Vagina (tissue), 2 donors: ENCODE data around the gene TMEM167B.

Experiments
- POLR2A ChIP-seq, 2 donors: fragments of 450-650 bp; IDR thresholded peaks; one replicate each; pipeline ENCODE4 v1.6.1; 2017; ENCODE audit warnings: antibody characterized with exemption in 2 of 2, mild to moderate bottlenecking in 2 of 2, moderate library complexity in 2 of 2
- TF ChIP-seq, protein P1 (sequence below), 3 experiments: fragments of 450-650 bp in 2 of 3; fragments of 200-600 bp in 1 of 3; sonication (generic) in 1 of 3; IDR thresholded peaks; one replicate each; pipeline ENCODE4 v1.5.1; 2017 to 2019; ENCODE audit warnings: antibody characterized with exemption in 3 of 3, mild to moderate bottlenecking in 2 of 3, moderate library complexity in 2 of 3

- no peak for TF ChIP-seq POLR2A (IDR thresholded peaks at IDR 0.05)
- TF ChIP-seq, protein P1, sequence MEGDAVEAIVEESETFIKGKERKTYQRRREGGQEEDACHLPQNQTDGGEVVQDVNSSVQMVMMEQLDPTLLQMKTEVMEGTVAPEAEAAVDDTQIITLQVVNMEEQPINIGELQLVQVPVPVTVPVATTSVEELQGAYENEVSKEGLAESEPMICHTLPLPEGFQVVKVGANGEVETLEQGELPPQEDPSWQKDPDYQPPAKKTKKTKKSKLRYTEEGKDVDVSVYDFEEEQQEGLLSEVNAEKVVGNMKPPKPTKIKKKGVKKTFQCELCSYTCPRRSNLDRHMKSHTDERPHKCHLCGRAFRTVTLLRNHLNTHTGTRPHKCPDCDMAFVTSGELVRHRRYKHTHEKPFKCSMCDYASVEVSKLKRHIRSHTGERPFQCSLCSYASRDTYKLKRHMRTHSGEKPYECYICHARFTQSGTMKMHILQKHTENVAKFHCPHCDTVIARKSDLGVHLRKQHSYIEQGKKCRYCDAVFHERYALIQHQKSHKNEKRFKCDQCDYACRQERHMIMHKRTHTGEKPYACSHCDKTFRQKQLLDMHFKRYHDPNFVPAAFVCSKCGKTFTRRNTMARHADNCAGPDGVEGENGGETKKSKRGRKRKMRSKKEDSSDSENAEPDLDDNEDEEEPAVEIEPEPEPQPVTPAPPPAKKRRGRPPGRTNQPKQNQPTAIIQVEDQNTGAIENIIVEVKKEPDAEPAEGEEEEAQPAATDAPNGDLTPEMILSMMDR (IDR thresholded peaks at IDR 0.05), result no peak
Observed at GRCh38 chr1:109136766-109137165, 46.2 kb downstream of the TMEM167B start.
